ENCODE measurements around the gene SAA4. TPM values are rescaled to one million over a fixed set of nuclear protein-coding genes. Genes with fewer than 3 reads are reported as not detected.
"Not testable (repeated sequence)": the region's sequence is repeated elsewhere in the genome, so short reads cannot be mapped to it uniquely, and the experiment has no call there.

The SAA4 gene
- total RNA-seq, 1 experiment from 2014 or later = not detected

GRCh38 chr11:18261721-18262120 lies 25.1 kb upstream of the SAA4 start:
- H3K9me3 ChIP-seq (replicated peaks) = no peaks in the 10 kb centered on the region

DNA sequence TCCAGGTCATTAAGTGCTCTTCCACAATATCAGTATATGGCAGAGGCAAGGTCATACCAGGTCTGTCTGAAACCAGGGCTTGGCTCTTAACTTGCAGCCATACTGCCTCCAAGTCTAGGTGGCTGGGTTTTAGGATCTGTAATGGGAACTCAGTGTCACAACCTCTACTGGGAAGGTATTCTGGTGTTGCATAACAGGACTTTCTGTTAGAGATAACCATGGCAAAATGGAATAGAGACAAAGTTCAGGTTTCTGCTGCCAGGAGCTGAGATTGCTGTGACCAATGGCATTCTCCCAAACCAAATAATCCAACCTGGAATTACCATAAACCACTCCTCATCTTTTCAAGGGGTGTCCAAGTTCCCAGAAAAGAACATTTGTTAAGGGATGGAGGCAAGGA lies 22.7 kb upstream of the SAA4 start:
- H3K27ac ChIP-seq = no peak overlapping the region
- H3K4me3 ChIP-seq = no peak overlapping the region
- H3K4me1 ChIP-seq = peaks cover 4% of the 10 kb centered on the region; the same call in 1 of the 2 replicates
- H3K36me3 ChIP-seq = no peaks in the 10 kb centered on the region
- peaks cover 6% of the 10 kb centered on the region; the same call in 1 of the 2 replicates for H3K27me3 ChIP-seq
- DNase-seq = no peak
- no peaks in the 10 kb centered on the region for H3K9me3 ChIP-seq (replicated peaks)

More at GRCh38 chr11:18261721-18262120, 25.1 kb upstream of the SAA4 start:
- DNase-seq = no peak
- H3K27me3 ChIP-seq = peaks cover 6% of the 10 kb centered on the region; the same call in 1 of the 2 replicates
- no peaks in the 10 kb centered on the region for H3K36me3 ChIP-seq
- H3K4me3 ChIP-seq = no peak overlapping the region
- H3K4me1 ChIP-seq = no peaks in the 10 kb centered on the region; the same call in 1 of the 2 replicates
- no peak overlapping the region for H3K27ac ChIP-seq

DNA sequence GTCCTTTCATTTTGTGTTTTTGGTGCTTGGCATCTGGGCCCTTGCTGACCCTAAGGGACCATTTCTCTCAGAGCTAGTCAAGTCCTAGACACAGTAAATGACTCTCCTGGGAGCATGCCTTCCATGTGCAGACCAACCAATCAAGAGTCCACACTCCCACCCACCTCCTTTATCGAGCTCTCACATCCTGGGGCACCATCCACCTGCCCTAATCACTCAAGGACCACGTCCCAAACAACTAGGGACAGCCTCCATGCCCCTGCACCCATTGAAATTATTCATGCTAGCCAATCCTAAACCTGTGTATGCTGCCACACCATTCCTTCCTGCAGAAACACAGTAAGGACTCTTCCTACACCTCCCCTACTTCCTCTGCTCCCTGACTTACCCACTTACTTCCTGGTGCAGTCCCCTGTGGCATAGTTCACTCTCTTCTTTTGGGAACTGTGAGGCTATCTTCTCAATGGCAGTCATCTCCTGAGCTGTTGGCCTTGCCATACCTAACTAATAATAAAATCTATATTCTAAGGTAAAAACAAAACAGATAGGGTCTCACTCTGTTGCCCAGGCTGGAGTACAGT lies 18.3 kb upstream of the SAA4 start:
- Histone ChIP-seq H3K36me3 (no peaks in the 10 kb centered on the region), H3K27ac (no peak overlapping the region), H3K4me3 (no peak overlapping the region), H3K4me1 (0 out of 2 replicates have a peak, but pooled peaks cover 4% of the 10 kb centered on the region), H3K9me3 (replicated peaks) (no peaks in the 10 kb centered on the region), H3K27me3 (peaks cover 5% of the 10 kb centered on the region; the same call in 1 of the 2 replicates)
- DNase-seq = peak; percentile 61 to 71

DNA sequence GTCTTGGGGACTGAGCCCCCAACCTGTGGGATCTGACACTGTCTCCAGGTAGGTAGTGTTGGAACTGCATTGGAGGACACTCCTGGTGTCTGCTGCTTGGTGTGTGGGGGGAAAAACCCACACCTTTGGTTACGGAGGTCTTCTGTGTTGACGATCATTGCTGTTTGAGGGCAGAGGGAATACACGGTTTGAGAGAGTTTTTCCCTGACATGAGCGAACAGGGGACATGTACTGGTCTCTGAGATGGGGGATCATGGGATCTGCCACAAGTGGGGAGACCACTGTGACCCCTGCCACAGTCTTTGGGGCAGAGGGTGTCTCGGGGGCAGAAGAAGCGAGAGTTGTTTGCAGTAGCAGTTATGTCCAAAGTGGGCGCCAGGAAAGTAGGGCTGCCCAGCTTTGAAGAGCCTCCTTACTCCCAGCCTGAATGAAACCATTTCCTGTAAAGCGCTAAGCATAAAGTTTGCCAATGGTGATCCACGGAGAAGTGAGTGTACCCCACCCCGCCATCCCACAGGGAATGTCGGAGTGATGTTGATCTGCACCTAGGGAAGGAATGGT lies 17.3 kb upstream of the SAA4 start:
- Histone ChIP-seq H3K4me3 (no peak overlapping the region), H3K27me3 (peaks cover 7% of the 10 kb centered on the region; the same call in 1 of the 2 replicates), H3K27ac (no peak overlapping the region), H3K9me3 (replicated peaks) (no peaks in the 10 kb centered on the region), H3K4me1 (0 out of 2 replicates have a peak, but pooled peaks cover 4% of the 10 kb centered on the region), H3K36me3 (no peaks in the 10 kb centered on the region)
- DNase-seq = no peak

GRCh38 chr11:18253233-18253632 lies 16.6 kb upstream of the SAA4 start:
- 0 out of 2 replicates have a peak, but pooled peaks cover 4% of the 10 kb centered on the region for H3K4me1 ChIP-seq
- no peak for DNase-seq
- H3K9me3 ChIP-seq (replicated peaks) = no peaks in the 10 kb centered on the region
- H3K36me3 ChIP-seq = no peaks in the 10 kb centered on the region
- H3K27ac ChIP-seq = no peak overlapping the region
- no peak overlapping the region for H3K4me3 ChIP-seq
- peaks cover 7% of the 10 kb centered on the region; the same call in 1 of the 2 replicates for H3K27me3 ChIP-seq

- Histone ChIP-seq H3K4me3 (no peak within 1 kb of the TSS), H3K36me3 (no peaks in the 10 kb centered on the region), H3K9me3 (replicated peaks) (no peaks in the 10 kb centered on the region), H3K27me3 (peaks cover 7% of the 10 kb centered on the region; the same call in 1 of the 2 replicates), H3K27ac (no peak within 1 kb of the TSS), H3K4me1 (no peaks in the 10 kb centered on the region)
- DNase-seq = no peak
Observed at GRCh38 chr11:18248561-18248960, 12.0 kb upstream of the SAA4 start, which contains the start of gene SAA2. SAA2 (minus strand) TSS chr11:18248668; CDS start chr11:18248011, 657 bp downstream.

- H3K4me1 ChIP-seq; H3K36me3 ChIP-seq; H3K27me3 ChIP-seq; H3K27ac ChIP-seq; DNase-seq; H3K9me3 ChIP-seq (replicated peaks); H3K4me3 ChIP-seq: not testable (repeated sequence)
Observed at GRCh38 chr11:18247191-18247581, 10.6 kb upstream of the SAA4 start.

GRCh38 chr11:18246379-18247190 lies 10.0 kb upstream of the SAA4 start:
- H3K4me1 ChIP-seq; H3K27ac ChIP-seq; H3K9me3 ChIP-seq (replicated peaks); DNase-seq; H3K4me3 ChIP-seq; H3K36me3 ChIP-seq; H3K27me3 ChIP-seq: not testable (repeated sequence)

- DNase-seq = no peak
- Histone ChIP-seq H3K27me3 (peaks cover 2% of the 10 kb centered on the region; the same call in 1 of the 2 replicates), H3K4me1 (no peaks in the 10 kb centered on the region), H3K4me3 (no peak overlapping the region), H3K9me3 (replicated peaks) (no peaks in the 10 kb centered on the region), H3K36me3 (no peaks in the 10 kb centered on the region), H3K27ac (no peak overlapping the region)
Observed at GRCh38 chr11:18245396-18245795, 8.8 kb upstream of the SAA4 start.

- Histone ChIP-seq H3K9me3 (replicated peaks) (no peaks in the 10 kb centered on the region), H3K36me3 (no peaks in the 10 kb centered on the region), H3K27me3 (no peaks in the 10 kb centered on the region; the same call in 1 of the 2 replicates), H3K27ac (no peak overlapping the region), H3K4me1 (no peaks in the 10 kb centered on the region), H3K4me3 (no peak overlapping the region)
- DNase-seq = peak; percentile 69 to 87
Observed at GRCh38 chr11:18243783-18244362, 7.3 kb upstream of the SAA4 start.

GRCh38 chr11:18239655-18240054 lies 3.1 kb upstream of the SAA4 start:
- Histone ChIP-seq H3K9me3 (replicated peaks) (no peaks in the 10 kb centered on the region; the same call in 1 of the 2 replicates), H3K4me1 (no peaks in the 10 kb centered on the region), H3K27me3 (peaks cover 11% of the 10 kb centered on the region), H3K36me3 (no peaks in the 10 kb centered on the region), H3K27ac (no peak overlapping the region), H3K4me3 (no peak overlapping the region)
- DNase-seq = no peak

GRCh38 chr11:18235394-18236334 lies 938 bp downstream of the SAA4 start:
- Histone ChIP-seq H3K27me3 (peaks cover 11% of the 10 kb centered on the region), H3K27ac (no peak overlapping the region), H3K4me1 (no peaks in the 10 kb centered on the region), H3K36me3 (no peaks in the 10 kb centered on the region), H3K9me3 (replicated peaks) (no peaks in the 10 kb centered on the region; the same call in 1 of the 2 replicates), H3K4me3 (no peak overlapping the region)
- DNase-seq = no peak

GRCh38 chr11:18233912-18234311 lies 2.7 kb downstream of the SAA4 start:
- Histone ChIP-seq H3K4me1 (no peaks in the 10 kb centered on the region), H3K36me3 (no peaks in the 10 kb centered on the region), H3K27ac (no peak overlapping the region), H3K4me3 (no peak overlapping the region), H3K9me3 (replicated peaks) (no peaks in the 10 kb centered on the region; the same call in 1 of the 2 replicates), H3K27me3 (peaks cover 11% of the 10 kb centered on the region)
- DNase-seq = no peak

DNA sequence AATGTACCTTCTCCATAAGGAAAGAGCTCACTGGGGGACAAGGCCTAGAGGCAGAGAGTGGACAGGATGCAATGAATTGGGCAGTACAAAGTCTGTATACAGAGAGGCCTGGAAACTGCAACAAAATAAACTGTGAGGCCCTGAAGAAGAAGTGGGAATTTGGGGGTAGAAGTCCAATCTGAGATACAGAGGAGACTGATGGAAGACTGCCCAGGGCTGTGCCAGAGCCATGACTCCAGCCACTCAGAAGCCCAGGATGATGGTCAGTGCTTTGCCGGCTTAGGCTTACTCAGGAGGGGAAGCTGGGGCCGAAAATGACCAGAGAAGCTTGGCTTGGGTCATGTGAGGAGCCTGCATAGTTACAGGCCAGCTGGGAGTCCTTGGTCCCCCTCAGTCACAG lies 5.7 kb downstream of the SAA4 start:
- no peak overlapping the region for H3K4me3 ChIP-seq
- H3K9me3 ChIP-seq (replicated peaks) = no peaks in the 10 kb centered on the region
- 0 out of 2 replicates have a peak, but pooled peaks cover 3% of the 10 kb centered on the region for H3K27me3 ChIP-seq
- no peaks in the 10 kb centered on the region for H3K36me3 ChIP-seq
- DNase-seq = no peak
- H3K27ac ChIP-seq = no peak overlapping the region
- no peaks in the 10 kb centered on the region for H3K4me1 ChIP-seq

Data from SJCRH30 (cell line).